MCF 10A (cell line): ENCODE data around the gene MIF4GD. TPM values are rescaled to one million over a fixed set of nuclear protein-coding genes. Genes with fewer than 3 reads are reported as not detected.
A peak's percentile ranks its signal among the peaks of the same experiment; 100 is the strongest.

Experiments
- BruUV-seq: library from RNA; stranded (reverse); fragments of 400-500 nt; replicated peaks from 2 replicates; lab custom pipeline; 2021; lab: Mats Ljungman, UMichigan
- CTCF ChIA-PET: fragments of 300-600 bp; sonication (Branson Sonifier 250); formaldehyde crosslinking; extraction: SDS; loops from one replicate; lab custom pipeline; 2021; ENCODE audit warnings: antibody characterized with exemption, inconsistent platforms; lab: Yijun Ruan, JAX
- POLR2A ChIA-PET: fragments of 300-600, 350-650 bp; sonication (Branson Sonifier 250); formaldehyde crosslinking; extraction: SDS; loops from one replicate; lab custom pipeline; 2020; ENCODE audit warnings: antibody characterized with exemption, inconsistent platforms; lab: Yijun Ruan, JAX
- DNase-seq: peaks from one replicate; pipeline ENCODE4 v3.0.0-alpha.2; 2018; ENCODE audit not compliant: unreplicated experiment
- H3K27ac Mint-ChIP-seq: one replicate; pipeline ENCODE4 v1.8.0; 2022; ENCODE audit warnings: mild to moderate bottlenecking, low read depth, mixed read lengths; ENCODE audit not compliant: unreplicated experiment
- H3K27me3 Mint-ChIP-seq: one replicate; pipeline ENCODE4 v1.8.0; 2022; ENCODE audit warnings: mixed read lengths; ENCODE audit not compliant: insufficient read depth, unreplicated experiment
- H3K36me3 Mint-ChIP-seq: one replicate; pipeline ENCODE4 v1.8.0; 2022; ENCODE audit warnings: mild to moderate bottlenecking, moderate library complexity, mixed read lengths; ENCODE audit not compliant: insufficient read depth, unreplicated experiment
- H3K4me1 Mint-ChIP-seq: one replicate; pipeline ENCODE4 v1.8.0; 2022; ENCODE audit warnings: mixed read lengths; ENCODE audit not compliant: insufficient read depth, unreplicated experiment
- H3K4me3 Mint-ChIP-seq: one replicate; pipeline ENCODE4 v1.8.0; 2022; ENCODE audit warnings: mild to moderate bottlenecking, moderate library complexity, mixed read lengths; ENCODE audit not compliant: unreplicated experiment
- H3K9me3 Mint-ChIP-seq: one replicate; pipeline ENCODE4 v1.8.0; 2022; ENCODE audit warnings: mixed read lengths; ENCODE audit not compliant: unreplicated experiment
- CTCF ChIP-seq: fragments of 200-600 bp; IDR thresholded peaks from one replicate; pipeline ENCODE4 v1.8.0; 2022; ENCODE audit warnings: antibody characterized with exemption, mild to moderate bottlenecking; ENCODE audit not compliant: unreplicated experiment
- intact Hi-C: fragments of 100-400 bp; cut with micrococcal nuclease; formaldehyde crosslinking; loops from 2 replicates; pipeline ENCODE4 v1.14.1; 2022
- total RNA-seq: library from RNA; stranded (reverse); gene quantifications from 2 replicates; pipeline ENCODE4 v1.2.3, GENCODE V29; 2022

Gene MIF4GD
- total RNA-seq, 1 experiment from 2014 or later, result 23.3 TPM

GRCh38 chr17:75269844-75270217, 1.2 kb downstream of the MIF4GD start:
- DNase-seq, result no peak
- Mint-ChIP-seq H3K27me3 (no peaks in the 10 kb centered on the region), H3K36me3 (peaks cover 36% of the 10 kb centered on the region), H3K9me3 (no peaks in the 10 kb centered on the region), H3K4me1 (peaks cover 23% of the 10 kb centered on the region), H3K4me3 (peak overlapping the region; percentile 76), H3K27ac (peak overlapping the region; percentile 63)
- no peak for TF ChIP-seq CTCF
- intact Hi-C loops, result loop anchor here (1.0 to 2.0 kb wide), 2 partner anchors 134 to 143 kb away; no protein-coding TSS in a partner anchor
- POLR2A ChIA-PET, result interaction anchor here (0.6 to 6.8 kb wide), 21 partner anchors 8 to 525 kb away, joined by 3 to 142 read pairs (median 5); partner anchors contain the start of genes GGA3, GRB2, MRPS7 and NUP85
- no TSS peak for BruUV-seq
- CTCF ChIA-PET, result interaction anchor here (0.6 to 3.0 kb wide), 12 partner anchors 9 to 356 kb away, joined by 3 to 38 read pairs (median 4); partner anchors contain the start of genes GGA3, MRPS7 and SLC25A19

GRCh38 chr17:75267411-75268232, 3.4 kb downstream of the MIF4GD start:
- ChIA-PET CTCF (interaction anchor here (0.5 kb wide), 1 partner anchor 258 kb away, joined by 3 read pairs; the partner anchor contains the start of gene LLGL2), POLR2A (interaction anchor here (1.1 to 4.8 kb wide), 5 partner anchors 10 to 143 kb away, joined by 3 to 96 read pairs (median 4); partner anchors contain the start of gene SLC25A19)
- H3K36me3 Mint-ChIP-seq, result peaks cover 47% of the 10 kb centered on the region
- no peak for DNase-seq
- peaks cover 20% of the 10 kb centered on the region for H3K4me1 Mint-ChIP-seq
- intact Hi-C loops, result no loop called here
- no peaks in the 10 kb centered on the region for H3K9me3 Mint-ChIP-seq
- BruUV-seq, result no TSS peak
- no peak overlapping the region for H3K27ac Mint-ChIP-seq
- no peaks in the 10 kb centered on the region for H3K27me3 Mint-ChIP-seq
- no peak overlapping the region for H3K4me3 Mint-ChIP-seq
- no peak for TF ChIP-seq CTCF

- H3K4me3 Mint-ChIP-seq, result no peak overlapping the region
- peaks cover 49% of the 10 kb centered on the region for H3K36me3 Mint-ChIP-seq
- ChIA-PET POLR2A (interaction anchor here (1.1 to 1.3 kb wide), 2 partner anchors 11 to 143 kb away, joined by 3 to 4 read pairs; no protein-coding TSS in a partner anchor), CTCF (interaction anchor here (0.5 kb wide), 1 partner anchor 306 kb away, joined by 3 read pairs; no protein-coding TSS in a partner anchor)
- no peaks in the 10 kb centered on the region for H3K9me3 Mint-ChIP-seq
- H3K27ac Mint-ChIP-seq, result no peak overlapping the region
- no peaks in the 10 kb centered on the region for H3K27me3 Mint-ChIP-seq
- TF ChIP-seq CTCF, result no peak
- peaks cover 24% of the 10 kb centered on the region for H3K4me1 Mint-ChIP-seq
- intact Hi-C loops, result no loop called here
- no peak for DNase-seq
- no TSS peak for BruUV-seq
Measured at GRCh38 chr17:75267153-75267410, 3.9 kb downstream of the MIF4GD start.
